Fibroblast of lung (primary cell): ENCODE data around the gene MRC1.

Experiments
- CTCF ChIP-seq, 2 donors: IDR thresholded peaks in 1 of 2; conservative IDR thresholded peaks in 1 of 2; 1 replicate in 1 of 2; 2 replicates in 1 of 2; pipeline ENCODE4 v1.5.1; 2011 to 2012; ENCODE audit warnings: low read length in 2 of 2, control low read depth in 1 of 2, inconsistent platforms in 1 of 2, low read depth in 1 of 2, mild to moderate bottlenecking in 1 of 2
- EZH2 ChIP-seq: IDR thresholded peaks from 2 replicates; pipeline ENCODE4 v1.5.1; 2012; ENCODE audit warnings: low read length, control low read depth, mild to moderate bottlenecking; ENCODE audit errors: missing control alignments

DNA sequence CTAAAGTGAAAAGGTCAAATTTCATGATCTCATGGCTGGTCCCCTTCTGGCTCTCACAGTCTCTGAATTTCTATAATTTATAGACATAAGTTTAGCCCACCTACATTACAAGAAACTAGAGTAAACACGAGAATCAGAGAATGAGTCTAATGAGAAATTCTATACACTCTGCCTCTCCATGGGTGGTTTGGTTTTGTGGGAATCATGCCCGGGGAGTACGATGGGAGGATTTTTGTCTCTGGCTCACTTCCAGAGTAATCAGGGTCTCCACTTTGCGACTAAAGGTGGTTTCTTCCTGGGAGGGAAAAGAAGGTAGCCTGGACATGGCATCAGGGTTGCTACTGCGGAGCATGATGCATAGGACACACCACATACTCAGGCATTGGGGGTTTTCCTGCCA, 69.7 kb downstream of the MRC1 start:
- TF ChIP-seq CTCF (conservative IDR thresholded peaks at IDR 0.05 in 1 of 2, IDR thresholded peaks at IDR 0.05 in 1 of 2; ENCODE audit: low read depth in 1 of 2, low read length in 2 of 2) (no peak), EZH2 (no peak)
